DND-41 (cell line): ENCODE results near the gene THY1.

Experiments used
- ATAC-seq: fragments of 200-7000 bp; cut with Tn5 transposase; 3 replicates; pipeline ENCODE4 v1.9.1; 2021; ENCODE audit warnings: low read depth; ENCODE audit not compliant: insufficient read depth
- DNase-seq: peaks from one replicate; pipeline ENCODE4 v3.0.0-alpha.2; 2020
- H2AFZ ChIP-seq: 2 replicates; pipeline ENCODE4 v1.6.0; 2012; ENCODE audit warnings: low read depth, low read length
- H3K27ac ChIP-seq: 2 replicates; pipeline ENCODE4 v1.5.1; 2012; ENCODE audit warnings: low read length, inconsistent platforms
- H3K27me3 ChIP-seq: fragments of 200-600 bp; sonication (generic); 2 replicates; pipeline ENCODE4 v1.6.0; 2012; ENCODE audit warnings: low read length, mild to moderate bottlenecking, inconsistent platforms; ENCODE audit not compliant: insufficient read depth, poor library complexity
- H3K36me3 ChIP-seq: 2 replicates; pipeline ENCODE4 v1.5.1; 2012; ENCODE audit warnings: low read length, inconsistent platforms; ENCODE audit not compliant: insufficient read depth
- H3K4me1 ChIP-seq: 2 replicates; pipeline ENCODE4 v1.5.1; 2012; ENCODE audit warnings: mild to moderate bottlenecking, low read length; ENCODE audit not compliant: insufficient read depth
- H3K4me2 ChIP-seq: 2 replicates; pipeline ENCODE4 v1.6.0; 2012; ENCODE audit warnings: mild to moderate bottlenecking, moderate library complexity, low read length, inconsistent platforms; ENCODE audit not compliant: insufficient read depth
- H3K4me3 ChIP-seq, 2 experiments: fragments of 200-600 bp in 1 of 2; shearing (Covaris generic) in 1 of 2; 2 replicates each; pipeline ENCODE4 v1.5.1; 2012 to 2016; ENCODE audit warnings: inconsistent platforms in 2 of 2, low read length in 2 of 2, mild to moderate bottlenecking in 2 of 2, low read depth in 1 of 2, moderate library complexity in 1 of 2
- H3K79me2 ChIP-seq: 2 replicates; pipeline ENCODE4 v1.6.0; 2012; ENCODE audit warnings: low read length, inconsistent platforms; ENCODE audit not compliant: insufficient read depth
- H3K9ac ChIP-seq: 2 replicates; pipeline ENCODE4 v1.6.0; 2012; ENCODE audit warnings: low read depth, mild to moderate bottlenecking, inconsistent platforms, low read length, moderate library complexity
- H3K9me3 ChIP-seq: 2 replicates; pipeline ENCODE4 v1.5.1; 2012; ENCODE audit warnings: low read length, moderate library complexity, mild to moderate bottlenecking, inconsistent platforms; ENCODE audit not compliant: insufficient read depth, severe bottlenecking
- H4K20me1 ChIP-seq: 2 replicates; pipeline ENCODE4 v1.6.0; 2012; ENCODE audit warnings: low read length; ENCODE audit not compliant: insufficient read depth
- CTCF ChIP-seq: IDR thresholded peaks from 2 replicates; pipeline ENCODE4 v1.5.1; 2012; ENCODE audit warnings: borderline replicate concordance, low read length, moderate library complexity, mild to moderate bottlenecking; ENCODE audit not compliant: poor library complexity, severe bottlenecking; ENCODE audit errors: extremely low read depth
- EZH2 ChIP-seq: IDR thresholded peaks from 3 replicates; pipeline ENCODE4 v1.6.1; 2012; ENCODE audit warnings: borderline replicate concordance, low read depth, mild to moderate bottlenecking, moderate library complexity, low read length, inconsistent platforms; ENCODE audit not compliant: severe bottlenecking

THY1 gene

GRCh38 chr11:119461229-119461963 is 38.4 kb upstream of the THY1 start:
- Histone ChIP-seq H2AFZ (no peak overlapping the region), H3K4me1 (no peaks in the 10 kb centered on the region), H3K4me3 (no peak overlapping the region), H4K20me1 (no peaks in the 10 kb centered on the region), H3K36me3 (no peaks in the 10 kb centered on the region), H3K27ac (no peak overlapping the region), H3K9me3 (no peaks in the 10 kb centered on the region), H3K9ac (no peak overlapping the region), H3K79me2 (no peaks in the 10 kb centered on the region), H3K27me3 (peaks cover 3% of the 10 kb centered on the region), H3K4me2 (no peak overlapping the region)
- no peak for TF ChIP-seq CTCF
- DNase-seq (no peak), ATAC-seq (no peak)

GRCh38 chr11:119460582-119460981 is 37.6 kb upstream of the THY1 start:
- Histone ChIP-seq H3K36me3 (no peaks in the 10 kb centered on the region), H3K9me3 (no peaks in the 10 kb centered on the region), H3K4me1 (no peaks in the 10 kb centered on the region), H3K27ac (no peak overlapping the region), H4K20me1 (no peaks in the 10 kb centered on the region), H3K79me2 (no peaks in the 10 kb centered on the region), H3K27me3 (peaks cover 3% of the 10 kb centered on the region), H3K4me3 (no peak overlapping the region), H3K9ac (no peak overlapping the region), H3K4me2 (no peak overlapping the region), H2AFZ (no peak overlapping the region)
- no peak for DNase-seq
- ATAC-seq = no peak
- TF ChIP-seq CTCF (no peak), EZH2 (no peak)

DNA sequence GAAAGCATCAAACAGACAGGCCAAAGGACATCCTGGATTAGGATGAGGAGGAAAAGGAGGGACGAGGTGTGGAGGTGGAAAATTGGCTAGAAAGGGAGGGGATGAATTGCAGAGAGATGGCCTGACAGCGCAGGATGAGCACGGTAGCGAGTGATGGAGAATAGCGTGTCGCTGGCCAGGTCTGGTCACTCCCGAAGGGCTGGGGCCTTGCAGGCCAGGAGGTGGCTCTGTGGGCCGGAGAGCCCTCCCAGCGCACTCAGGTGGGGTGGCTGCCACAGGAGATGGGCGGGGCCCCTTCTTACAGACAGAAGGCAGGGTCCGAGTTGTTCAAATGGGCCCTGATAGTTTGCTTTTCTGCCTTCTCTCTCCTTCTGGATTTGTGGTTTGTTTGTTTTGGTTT is 37.1 kb upstream of the THY1 start:
- no peaks in the 10 kb centered on the region for H4K20me1 ChIP-seq
- H3K4me2 ChIP-seq = no peak overlapping the region
- no peaks in the 10 kb centered on the region for H3K4me1 ChIP-seq
- H3K27ac ChIP-seq = no peak overlapping the region
- ATAC-seq (no peak), DNase-seq (no peak)
- no peaks in the 10 kb centered on the region for H3K36me3 ChIP-seq
- H3K9ac ChIP-seq = no peak overlapping the region
- H3K79me2 ChIP-seq = no peaks in the 10 kb centered on the region
- no peak overlapping the region for H3K4me3 ChIP-seq
- peaks cover 3% of the 10 kb centered on the region for H3K27me3 ChIP-seq
- no peaks in the 10 kb centered on the region for H3K9me3 ChIP-seq
- H2AFZ ChIP-seq = no peak overlapping the region
- TF ChIP-seq EZH2 (no peak), CTCF (no peak)
